Muscle of back (tissue), 11 donors: ENCODE measurements around the gene GALNT1. TPM values are rescaled to one million over a fixed set of nuclear protein-coding genes. Genes with fewer than 3 reads are reported as not detected.

ENCODE experiments used
- DNase-seq, 3 donors: peaks; one replicate each; pipeline versions ENCODE4 v3.0.0 to v3.0.0-alpha.2; 2013
- polyA plus RNA-seq, 10 donors: library from polyadenylated mRNA; unstranded; fragments of 120-200 nt; gene quantifications; one replicate each; pipeline ENCODE4 v1.2.1, GENCODE V29; 2013; ENCODE audit not compliant: insufficient read length in 10 of 10

Gene GALNT1
- polyA plus RNA-seq, 10 donors, result 78.8 to 115 (median 91.1) TPM

GRCh38 chr18:35713545-35713944 lies 132.0 kb downstream of the GALNT1 start:
- DNase-seq, result peak in 1 of 3 donors; percentile 29

DNA sequence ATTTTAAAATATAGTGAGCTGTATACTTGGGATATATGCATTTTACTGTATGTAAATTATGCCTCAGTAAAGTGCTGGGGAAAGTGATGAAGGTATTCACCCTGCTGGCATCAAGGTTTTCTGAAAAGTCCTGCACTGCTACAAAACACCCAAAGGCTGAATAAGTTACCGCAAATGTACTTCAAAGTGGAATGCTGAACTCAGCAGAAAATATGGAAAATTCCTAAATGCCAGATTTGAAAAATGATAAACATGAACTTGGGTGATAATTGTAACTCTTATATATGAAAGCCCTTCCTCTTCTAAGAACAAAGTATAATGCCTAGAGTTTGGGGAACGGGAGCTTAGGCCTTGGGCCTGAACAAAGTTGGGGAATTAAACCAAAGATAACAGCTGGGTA lies 133.0 kb downstream of the GALNT1 start:
- no peak for DNase-seq

- DNase-seq, result no peak
These were observed 133.6 kb downstream of the GALNT1 start for GRCh38 chr18:35715139-35715538.

GRCh38 chr18:35716169-35716831 lies 134.8 kb downstream of the GALNT1 start:
- no peak for DNase-seq

GRCh38 chr18:35717182-35717581 lies 135.6 kb downstream of the GALNT1 start:
- DNase-seq, result no peak

DNA sequence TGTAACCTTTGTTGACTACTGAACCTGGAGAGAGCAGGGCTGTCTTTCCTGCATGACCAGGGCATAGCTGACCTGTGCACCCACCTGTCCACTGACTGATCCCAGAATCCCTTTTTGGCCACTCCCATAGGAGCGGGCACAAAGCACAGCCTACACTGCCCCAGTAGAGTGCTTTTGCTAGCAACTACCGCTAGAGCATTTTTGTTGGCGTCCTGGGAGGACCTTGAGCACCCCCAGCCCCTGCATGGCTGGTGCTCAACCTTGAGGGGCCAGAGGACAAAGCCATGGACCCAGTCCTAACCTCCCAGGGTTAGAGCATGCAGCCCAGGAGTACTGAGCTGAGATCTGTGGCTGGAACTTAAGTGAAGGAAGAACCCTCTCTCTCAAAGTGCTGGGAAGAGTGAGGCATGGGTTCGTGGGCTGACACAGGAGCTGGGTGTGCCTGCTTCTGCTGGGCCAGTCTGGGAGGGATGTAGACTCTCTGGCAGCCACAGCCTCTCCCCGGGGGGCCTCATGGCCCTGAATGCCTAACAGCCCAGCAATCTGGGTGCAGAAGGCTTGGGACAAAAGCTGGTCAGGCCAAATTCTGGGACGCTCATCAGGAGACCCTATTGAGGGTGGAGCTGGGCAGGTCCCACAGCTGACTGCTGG lies 140.0 kb downstream of the GALNT1 start:
- no peak for DNase-seq

DNA sequence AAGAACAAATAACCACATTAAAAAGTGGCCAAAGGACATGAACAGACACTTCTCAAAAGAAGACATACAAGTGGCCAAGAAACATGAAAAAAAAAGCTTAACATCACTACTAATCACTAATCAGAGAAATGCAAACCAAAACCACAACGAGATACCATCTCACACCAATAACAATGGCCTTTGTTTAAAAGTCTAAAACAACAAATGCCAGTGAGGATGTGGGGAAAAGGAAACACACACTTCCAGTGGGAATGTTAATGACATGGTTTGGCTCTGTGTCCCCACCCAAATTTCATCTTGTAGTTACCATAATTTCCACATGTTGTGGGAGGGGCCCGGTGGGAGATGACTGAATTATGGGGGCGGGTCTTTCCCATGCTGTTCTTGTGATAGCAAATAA lies 147.1 kb downstream of the GALNT1 start:
- no peak for DNase-seq

DNA sequence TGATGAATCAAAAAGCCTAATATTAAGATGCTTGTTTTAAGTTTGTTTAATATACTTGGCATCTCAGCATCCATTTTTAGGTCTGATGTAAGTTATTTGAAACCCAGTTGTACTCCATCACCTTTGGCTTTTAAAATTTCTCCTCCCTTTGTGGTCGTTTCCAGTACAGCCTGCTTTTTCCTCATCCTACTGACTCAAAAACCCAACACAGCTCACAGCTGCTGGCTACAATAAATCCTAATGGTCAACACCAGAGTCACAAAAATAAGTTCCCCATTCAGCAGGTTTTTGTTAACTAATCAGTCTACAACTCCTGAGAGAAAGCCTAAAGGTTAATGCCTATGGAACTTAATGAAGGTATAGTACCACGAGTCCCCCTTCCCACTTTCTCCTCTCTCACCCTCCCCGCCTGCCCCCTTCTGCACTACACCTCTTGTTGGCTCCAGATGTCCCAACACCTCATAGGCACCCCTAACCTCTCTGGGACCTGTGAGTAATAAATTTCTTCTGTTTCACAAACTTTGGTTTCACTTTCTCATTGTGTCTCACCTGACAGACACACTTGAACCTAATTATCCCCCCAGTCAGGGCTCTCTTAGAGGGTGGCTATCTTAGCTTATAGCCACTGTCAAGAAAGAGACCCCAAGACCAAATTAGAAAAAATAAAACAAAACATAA lies 148.6 kb downstream of the GALNT1 start:
- peak in 1 of 3 donors; percentile 35 for DNase-seq

GRCh38 chr18:35730691-35731370 lies 149.3 kb downstream of the GALNT1 start:
- peak in 2 of 3 donors; percentile 15 to 75 for DNase-seq

- DNase-seq, result no peak
These were observed 150.2 kb downstream of the GALNT1 start for GRCh38 chr18:35731701-35732100.

GRCh38 chr18:35732162-35732561 lies 150.6 kb downstream of the GALNT1 start:
- peak in 1 of 3 donors; percentile 64 for DNase-seq

DNA sequence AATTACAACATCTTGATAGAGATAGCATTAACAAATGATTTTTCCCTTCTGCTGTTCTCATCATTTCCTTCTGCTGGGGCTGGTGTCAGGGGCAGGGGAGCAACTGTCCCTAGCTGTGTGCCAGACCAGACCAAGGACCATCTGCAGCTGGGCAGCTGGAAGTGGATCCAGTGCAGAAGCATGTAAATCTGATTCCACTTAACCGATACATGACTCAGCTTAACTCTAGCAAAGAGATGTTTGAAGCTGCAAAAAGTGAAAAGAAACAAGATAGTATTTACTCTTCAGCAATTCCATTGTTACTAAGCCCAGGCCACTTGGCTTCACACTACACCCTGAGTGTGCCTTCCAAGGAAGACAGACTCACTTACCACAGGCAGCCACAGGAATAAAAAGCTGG lies 151.1 kb downstream of the GALNT1 start:
- peak in 2 of 3 donors; percentile 24 to 70 for DNase-seq

- DNase-seq, result peak in 1 of 3 donors; percentile 24
These were observed 151.9 kb downstream of the GALNT1 start for GRCh38 chr18:35733408-35733807.

GRCh38 chr18:35736696-35737095 lies 155.2 kb downstream of the GALNT1 start:
- no peak for DNase-seq

DNA sequence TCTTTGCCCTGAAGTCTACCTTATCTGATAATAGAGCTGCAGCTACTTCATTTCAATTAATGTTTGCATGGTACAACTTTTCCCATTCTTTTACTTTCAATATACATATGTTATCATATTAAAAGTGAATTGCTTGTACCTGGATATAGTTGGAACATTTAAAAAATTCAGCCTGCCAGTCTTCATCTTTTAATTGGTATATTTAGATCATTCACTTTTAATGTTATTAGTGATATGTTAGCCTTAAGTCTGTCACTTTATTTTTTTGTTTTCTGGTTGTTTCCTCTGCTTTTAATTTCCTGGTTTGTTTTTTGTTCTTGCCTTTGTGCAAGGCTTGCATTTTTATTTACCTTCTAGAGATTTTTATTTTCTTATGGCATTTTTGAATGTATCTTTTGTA lies 158.2 kb downstream of the GALNT1 start:
- no peak for DNase-seq

DNA sequence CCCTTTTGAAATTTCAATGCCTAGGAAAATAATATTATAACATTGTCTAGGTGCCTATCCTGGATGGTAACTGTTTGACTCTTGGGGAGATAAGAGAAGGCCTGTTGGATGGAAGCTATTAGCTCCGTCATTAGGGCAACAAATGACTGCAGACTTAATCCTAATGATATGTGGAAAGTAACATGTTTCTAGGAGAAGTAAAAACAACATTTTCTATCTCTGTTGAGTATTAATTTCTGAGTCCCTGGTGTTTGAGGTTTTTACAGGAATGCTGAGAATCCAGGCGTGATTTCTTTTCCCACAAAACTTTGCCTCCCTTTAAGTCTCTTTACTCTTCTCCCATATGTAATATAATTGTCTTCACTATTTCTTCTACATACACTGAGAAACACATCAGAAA lies 159.1 kb downstream of the GALNT1 start:
- DNase-seq, result no peak

DNA sequence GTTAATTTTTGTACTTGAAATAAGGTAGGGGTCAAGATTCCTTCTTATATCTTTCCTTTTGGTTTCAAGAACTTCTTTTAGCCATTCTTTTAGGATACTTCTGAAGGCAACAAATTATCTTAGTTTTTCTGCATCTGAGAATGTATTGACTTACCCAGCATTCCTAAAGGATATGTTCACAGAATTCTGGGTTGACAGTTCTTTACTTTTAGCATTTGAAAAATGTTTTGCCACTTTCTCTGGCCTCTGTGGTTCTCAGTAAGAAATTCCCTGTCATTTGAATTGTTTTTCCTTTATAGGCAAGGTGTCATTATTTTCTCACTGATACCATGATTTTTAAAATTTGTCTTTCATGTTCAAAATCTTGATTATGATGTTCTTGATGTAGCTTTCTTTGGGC lies 162.4 kb downstream of the GALNT1 start:
- DNase-seq, result no peak

- no peak for DNase-seq
These were observed 164.3 kb downstream of the GALNT1 start for GRCh38 chr18:35745814-35746213.

DNA sequence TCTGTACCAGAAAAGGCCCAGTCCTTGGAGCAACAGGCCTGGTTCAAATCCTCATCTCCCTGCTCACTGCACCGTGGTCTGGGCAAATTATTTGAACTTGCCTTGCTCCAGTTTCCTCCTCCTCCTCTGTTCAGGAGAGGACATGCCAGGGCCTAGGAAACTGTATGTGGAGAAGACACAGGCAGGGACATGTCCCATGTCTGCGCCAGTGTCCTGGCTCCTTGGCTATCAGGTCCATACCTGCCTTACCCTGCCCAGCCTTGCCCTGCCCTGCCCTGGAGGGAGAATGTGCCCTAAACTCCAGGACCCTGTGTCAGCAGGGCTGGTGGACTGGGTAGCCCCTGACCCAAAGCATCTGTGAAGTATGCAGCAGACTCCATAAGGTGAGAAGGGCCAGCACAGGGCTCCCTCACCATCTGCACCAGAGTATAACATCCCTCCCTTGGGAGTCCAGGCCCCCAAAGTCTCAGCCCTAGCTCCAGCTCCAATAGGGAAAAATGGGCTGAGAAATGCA lies 165.3 kb downstream of the GALNT1 start:
- no peak for DNase-seq

GRCh38 chr18:35747894-35748472 lies 166.4 kb downstream of the GALNT1 start:
- no peak for DNase-seq

GRCh38 chr18:35749701-35750100 lies 168.2 kb downstream of the GALNT1 start:
- no peak for DNase-seq

- no peak for DNase-seq
These were observed 169.4 kb downstream of the GALNT1 start for GRCh38 chr18:35750929-35751328.
